Type B pancreatic cell (in vitro differentiated cells): Measurements from ENCODE around the gene MIDN. TPM values are rescaled to one million over a fixed set of nuclear protein-coding genes. Genes with fewer than 3 reads are reported as not detected.

Source experiments
- DNase-seq: peaks from one replicate; pipeline ENCODE4 v3.0.0; 2021; ENCODE audit warnings: mixed read lengths; ENCODE audit not compliant: unreplicated experiment; ENCODE audit errors: extremely low spot score
- H3K27ac Mint-ChIP-seq: 2 replicates; pipeline ENCODE4 v1.8.0; 2021; ENCODE audit warnings: mild to moderate bottlenecking, mixed read lengths
- H3K27me3 Mint-ChIP-seq: 2 replicates; pipeline ENCODE4 v1.8.0; 2021; ENCODE audit warnings: mixed read lengths
- H3K36me3 Mint-ChIP-seq: 2 replicates; pipeline ENCODE4 v1.8.0; 2021; ENCODE audit warnings: mixed read lengths
- H3K4me1 Mint-ChIP-seq: one replicate; pipeline ENCODE4 v1.8.0; 2021; ENCODE audit warnings: mixed read lengths; ENCODE audit not compliant: unreplicated experiment
- H3K4me3 Mint-ChIP-seq: 2 replicates; pipeline ENCODE4 v1.8.0; 2021; ENCODE audit warnings: mild to moderate bottlenecking, mixed read lengths
- H3K9me3 Mint-ChIP-seq: 2 replicates; pipeline ENCODE4 v1.8.0; 2021; ENCODE audit warnings: mixed read lengths
- total RNA-seq: library from RNA; stranded (reverse); gene quantifications from 2 replicates; pipeline ENCODE4 v1.2.1, GENCODE V29; 2021; ENCODE audit warnings: low replicate concordance
- TF ChIP-seq, protein P1 (sequence below): fragments of 200-600 bp; sonication (generic); conservative IDR thresholded peaks from 2 replicates; pipeline ENCODE4 v1.5.0; 2021; ENCODE audit warnings: antibody characterized with exemption, mild to moderate bottlenecking

MIDN gene
- total RNA-seq, 1 donor from 2014 or later: 122 TPM

DNA sequence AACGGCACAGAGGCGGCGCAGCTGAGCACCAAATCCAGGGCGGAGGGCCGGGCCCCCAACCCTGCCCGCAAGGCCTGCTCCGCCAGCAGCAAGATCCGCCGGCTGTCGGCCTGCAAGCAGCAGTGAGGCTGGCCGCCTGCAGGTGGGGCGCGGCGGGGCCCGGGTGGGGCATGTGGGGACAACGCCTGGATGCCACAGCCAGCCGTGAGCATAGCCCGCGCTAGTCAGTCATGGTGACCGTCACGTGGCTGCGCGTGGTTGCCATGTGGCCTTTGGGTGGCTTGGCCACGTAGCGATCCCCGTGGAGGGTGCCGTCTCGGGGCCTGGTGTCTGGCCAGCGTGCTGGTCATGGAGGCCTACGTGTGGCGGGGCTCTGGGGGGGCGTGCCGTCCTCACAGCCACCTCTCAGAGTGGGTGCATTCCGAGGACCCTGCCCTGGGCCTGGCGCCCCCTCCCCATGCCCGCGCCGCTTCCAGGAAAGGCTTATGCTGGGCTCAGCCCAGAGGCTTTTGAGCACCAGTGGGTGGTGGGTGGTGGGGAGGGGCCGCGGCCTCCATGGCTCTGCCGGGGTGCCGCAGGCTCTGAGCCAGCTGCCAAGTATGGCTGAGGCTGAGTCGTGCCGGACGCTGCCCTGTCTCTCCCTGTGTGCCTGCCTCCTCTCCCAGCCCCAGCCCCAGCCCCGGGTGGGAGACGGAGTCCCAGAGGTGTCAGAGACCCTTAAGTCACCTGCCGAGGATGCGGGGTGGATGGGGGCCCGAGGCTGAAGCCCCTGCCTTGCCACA lies 21.7 kb upstream of the MIDN start:
- no peaks in the 10 kb centered on the region for H3K27me3 Mint-ChIP-seq

DNA sequence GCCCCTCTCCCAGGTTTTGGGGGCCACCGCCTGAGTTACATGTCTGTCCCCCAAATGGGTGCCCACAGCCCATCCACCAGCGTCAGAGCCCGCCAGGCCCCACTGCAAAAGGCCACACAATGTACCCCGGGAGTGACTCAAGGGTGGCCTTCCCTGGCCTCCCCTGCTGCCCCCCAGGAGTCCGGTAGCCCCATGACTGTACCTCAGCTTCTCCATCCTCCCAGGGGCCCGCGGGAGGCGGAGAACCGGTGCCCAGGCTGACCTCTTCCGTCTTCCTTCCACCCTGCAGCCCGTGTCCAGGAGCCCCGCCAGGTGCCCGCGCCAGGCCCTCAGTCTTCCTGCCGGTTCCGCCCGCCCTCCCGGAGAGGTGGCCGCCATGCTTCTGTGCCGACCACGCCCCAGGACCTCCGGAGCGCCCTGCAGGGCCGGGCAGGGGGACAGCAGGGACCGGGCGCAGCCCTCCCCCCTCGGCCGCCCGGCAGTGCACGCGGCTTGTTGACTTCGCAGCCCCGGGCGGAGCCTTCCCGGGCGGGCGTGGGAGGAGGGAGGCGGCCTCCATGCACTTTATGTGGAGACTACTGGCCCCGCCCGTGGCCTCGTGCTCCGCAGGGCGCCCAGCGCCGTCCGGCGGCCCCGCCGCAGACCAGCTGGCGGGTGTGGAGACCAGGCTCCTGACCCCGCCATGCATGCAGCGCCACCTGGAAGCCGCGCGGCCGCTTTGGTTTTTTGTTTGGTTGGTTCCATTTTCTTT lies 20.9 kb upstream of the MIDN start:
- Mint-ChIP-seq H3K4me1 (peaks cover 9% of the 10 kb centered on the region), H3K9me3 (no peaks in the 10 kb centered on the region), H3K36me3 (no peaks in the 10 kb centered on the region), H3K27ac (no peak overlapping the region), H3K27me3 (no peaks in the 10 kb centered on the region), H3K4me3 (no peak overlapping the region)
- no peak for DNase-seq
- TF ChIP-seq, protein P1, sequence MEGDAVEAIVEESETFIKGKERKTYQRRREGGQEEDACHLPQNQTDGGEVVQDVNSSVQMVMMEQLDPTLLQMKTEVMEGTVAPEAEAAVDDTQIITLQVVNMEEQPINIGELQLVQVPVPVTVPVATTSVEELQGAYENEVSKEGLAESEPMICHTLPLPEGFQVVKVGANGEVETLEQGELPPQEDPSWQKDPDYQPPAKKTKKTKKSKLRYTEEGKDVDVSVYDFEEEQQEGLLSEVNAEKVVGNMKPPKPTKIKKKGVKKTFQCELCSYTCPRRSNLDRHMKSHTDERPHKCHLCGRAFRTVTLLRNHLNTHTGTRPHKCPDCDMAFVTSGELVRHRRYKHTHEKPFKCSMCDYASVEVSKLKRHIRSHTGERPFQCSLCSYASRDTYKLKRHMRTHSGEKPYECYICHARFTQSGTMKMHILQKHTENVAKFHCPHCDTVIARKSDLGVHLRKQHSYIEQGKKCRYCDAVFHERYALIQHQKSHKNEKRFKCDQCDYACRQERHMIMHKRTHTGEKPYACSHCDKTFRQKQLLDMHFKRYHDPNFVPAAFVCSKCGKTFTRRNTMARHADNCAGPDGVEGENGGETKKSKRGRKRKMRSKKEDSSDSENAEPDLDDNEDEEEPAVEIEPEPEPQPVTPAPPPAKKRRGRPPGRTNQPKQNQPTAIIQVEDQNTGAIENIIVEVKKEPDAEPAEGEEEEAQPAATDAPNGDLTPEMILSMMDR: no peak

More for the DNA sequence above, 21.7 kb upstream of the MIDN start:
- Mint-ChIP-seq H3K27ac (no peak overlapping the region), H3K4me1 (peaks cover 2% of the 10 kb centered on the region), H3K4me3 (no peak overlapping the region), H3K9me3 (no peaks in the 10 kb centered on the region), H3K36me3 (no peaks in the 10 kb centered on the region)
- TF ChIP-seq, protein P1: no peak
- DNase-seq: no peak

DNA sequence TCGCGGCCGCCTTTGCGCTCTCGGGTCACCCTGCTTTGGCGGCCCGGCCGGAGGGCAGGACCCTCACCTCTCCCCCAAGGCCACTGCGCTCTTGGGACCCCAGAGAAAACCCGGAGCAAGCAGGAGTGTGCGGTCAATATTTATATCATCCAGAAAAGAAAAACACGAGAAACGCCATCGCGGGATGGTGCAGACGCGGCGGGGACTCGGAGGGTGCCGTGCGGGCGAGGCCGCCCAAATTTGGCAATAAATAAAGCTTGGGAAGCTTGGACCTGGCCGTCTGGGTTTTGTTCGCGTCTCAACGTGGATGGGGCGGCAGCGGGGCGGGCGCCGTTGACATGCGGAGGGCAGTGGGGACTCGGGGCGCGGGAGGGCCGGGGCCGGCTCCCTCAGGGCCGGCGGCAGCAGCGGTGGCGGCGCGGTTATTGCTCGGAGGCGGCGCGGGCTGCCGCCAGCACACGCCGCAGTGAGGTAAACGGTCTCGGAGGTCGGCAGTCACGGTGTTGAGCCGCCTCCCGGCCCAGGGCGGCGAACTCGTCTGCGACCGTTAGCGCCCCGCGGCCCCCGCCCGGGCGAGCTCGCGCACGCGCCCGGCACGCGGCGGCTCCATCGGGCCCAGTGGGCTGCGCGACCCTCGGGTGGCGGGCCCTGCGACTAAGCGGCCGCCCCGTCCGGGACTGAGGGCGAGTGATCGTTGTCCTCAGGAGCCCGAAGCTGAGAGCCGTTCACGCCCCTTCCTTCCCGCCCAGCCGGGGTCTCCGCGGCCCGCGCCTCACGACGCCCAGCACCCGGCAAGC lies 20.0 kb upstream of the MIDN start:
- no peak for DNase-seq
- Mint-ChIP-seq H3K27me3 (no peaks in the 10 kb centered on the region), H3K4me1 (peaks cover 13% of the 10 kb centered on the region), H3K4me3 (no peak overlapping the region), H3K9me3 (no peaks in the 10 kb centered on the region), H3K36me3 (no peaks in the 10 kb centered on the region), H3K27ac (no peak overlapping the region)
- TF ChIP-seq, protein P1: no peak

DNA sequence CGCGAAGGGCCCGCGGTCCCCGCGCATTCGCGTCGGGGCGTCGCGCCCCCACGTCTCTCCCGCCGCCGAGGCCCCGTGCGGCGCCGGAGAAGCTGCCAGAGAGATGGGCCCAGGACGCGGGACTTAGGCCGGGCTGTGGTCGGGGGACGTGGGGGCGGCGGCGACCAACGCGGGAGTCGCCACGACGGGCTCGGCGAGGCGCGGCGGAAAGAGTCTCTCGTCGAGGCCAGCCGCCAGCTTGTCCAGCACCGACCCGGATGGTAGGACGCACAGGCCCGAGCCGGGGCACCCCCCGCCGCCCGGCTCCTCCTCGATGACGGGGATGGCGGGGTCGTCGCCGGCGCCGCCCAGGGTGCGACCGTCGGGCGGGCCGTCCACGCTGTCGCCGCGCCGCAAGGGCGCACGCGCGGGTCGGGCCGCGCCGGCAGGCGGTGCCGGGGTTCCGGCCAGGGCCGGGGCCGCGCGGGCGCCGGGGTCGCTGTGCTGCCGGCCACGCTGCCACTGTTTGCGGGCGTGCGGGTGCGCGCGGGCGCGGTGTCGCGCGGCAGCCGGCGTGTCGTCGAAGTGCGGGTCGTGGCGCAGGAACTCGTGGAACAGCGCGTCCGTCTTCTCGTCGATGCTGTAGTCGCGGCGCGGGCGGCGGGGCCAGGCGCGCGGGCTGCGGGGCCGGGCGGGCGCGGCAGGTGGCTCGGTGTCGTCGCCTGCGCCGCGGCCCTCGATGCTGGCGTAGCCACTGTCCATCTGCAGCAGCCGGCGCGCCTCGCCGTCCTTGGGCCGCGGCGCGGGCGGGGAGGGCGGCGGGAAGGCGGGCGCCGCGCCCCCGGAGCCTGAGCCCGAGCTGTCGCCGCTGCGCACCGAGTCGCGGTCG lies 19.1 kb upstream of the MIDN start:
- Mint-ChIP-seq H3K36me3 (no peaks in the 10 kb centered on the region), H3K27ac (no peak overlapping the region), H3K9me3 (no peaks in the 10 kb centered on the region), H3K4me1 (peaks cover 13% of the 10 kb centered on the region), H3K27me3 (no peaks in the 10 kb centered on the region), H3K4me3 (no peak overlapping the region)
- TF ChIP-seq, protein P1: no peak
- DNase-seq: no peak
